ENCODE results near the gene RNF19B. TPM values are rescaled to one million over a fixed set of nuclear protein-coding genes. Genes with fewer than 3 reads are reported as not detected.

RNF19B gene
- polyA plus RNA-seq, 2 of the 4 experiments (the other 2 are of a cell fraction) = 9.9 to 22.6 TPM

DNA sequence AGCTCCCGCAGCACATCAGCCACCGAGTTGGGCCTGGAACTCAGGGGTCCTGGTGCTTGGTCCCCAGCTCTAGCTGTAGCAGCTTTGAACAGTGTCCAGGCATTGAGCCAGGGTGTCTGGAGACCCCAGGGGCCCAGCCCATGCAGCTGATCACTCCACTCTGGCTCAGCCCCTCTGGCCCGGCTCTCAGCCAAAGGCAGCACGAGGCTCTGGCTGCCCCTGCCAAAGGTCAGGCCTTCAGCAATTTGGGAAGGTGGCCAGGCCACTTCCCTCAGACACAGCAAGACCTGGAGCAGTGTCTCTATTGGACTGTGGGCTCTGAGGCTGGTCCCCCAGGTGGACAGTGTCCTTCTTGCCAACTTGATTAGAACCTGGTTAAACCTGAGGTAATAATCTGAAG is 34.4 kb upstream of the RNF19B start:
- ATAC-seq = no peak
- H3K4me3 ChIP-seq = no peak overlapping the region
- no peak for FAIRE-seq
- H3K9me3 ChIP-seq = no peaks in the 10 kb centered on the region
- peaks cover 7% of the 10 kb centered on the region; the same call in 1 of the 3 replicates for H3K4me1 ChIP-seq
- H3K4me2 ChIP-seq = no peak overlapping the region
- POLR2A ChIA-PET = no interaction called here
- WGBS (ENCODE audit: missing lambda C conversion rate) = 69% methylated on average over 2 of the region's 4 CpGs
- CTCF ChIA-PET = interaction anchor here (0.6 to 3.7 kb wide), 5 partner anchors 7 to 312 kb away, joined by 3 to 18 read pairs (median 3); no protein-coding TSS in a partner anchor
- H3K27ac ChIP-seq = no peak overlapping the region
- no peak for TF ChIP-seq CBX8 (IDR thresholded peaks at IDR 0.05)
- TF ChIP-seq, protein P1, sequence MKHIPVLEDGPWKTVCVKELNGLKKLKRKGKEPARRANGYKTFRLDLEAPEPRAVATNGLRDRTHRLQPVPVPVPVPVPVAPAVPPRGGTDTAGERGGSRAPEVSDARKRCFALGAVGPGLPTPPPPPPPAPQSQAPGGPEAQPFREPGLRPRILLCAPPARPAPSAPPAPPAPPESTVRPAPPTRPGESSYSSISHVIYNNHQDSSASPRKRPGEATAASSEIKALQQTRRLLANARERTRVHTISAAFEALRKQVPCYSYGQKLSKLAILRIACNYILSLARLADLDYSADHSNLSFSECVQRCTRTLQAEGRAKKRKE (CRISPR knock-in tag; IDR thresholded peaks at IDR 0.05; ENCODE audit: low read depth) = no peak
- TF ChIP-seq FOXS1 (CRISPR knock-in tag; IDR thresholded peaks at IDR 0.05) = no peak
- TF ChIP-seq CHD4 (IDR thresholded peaks at IDR 0.05; ENCODE audit: borderline replicate concordance) = no peak
- TF ChIP-seq POLR2AphosphoS2 (conservative IDR thresholded peaks at IDR 0.05; ENCODE audit: low read length) = no peak
- no peak for TF ChIP-seq RCOR1 (IDR thresholded peaks at IDR 0.05; ENCODE audit: low read depth, low read length)
- no peak for TF ChIP-seq HOXB5 (CRISPR knock-in tag; IDR thresholded peaks at IDR 0.05)
- TF ChIP-seq, protein P2, sequence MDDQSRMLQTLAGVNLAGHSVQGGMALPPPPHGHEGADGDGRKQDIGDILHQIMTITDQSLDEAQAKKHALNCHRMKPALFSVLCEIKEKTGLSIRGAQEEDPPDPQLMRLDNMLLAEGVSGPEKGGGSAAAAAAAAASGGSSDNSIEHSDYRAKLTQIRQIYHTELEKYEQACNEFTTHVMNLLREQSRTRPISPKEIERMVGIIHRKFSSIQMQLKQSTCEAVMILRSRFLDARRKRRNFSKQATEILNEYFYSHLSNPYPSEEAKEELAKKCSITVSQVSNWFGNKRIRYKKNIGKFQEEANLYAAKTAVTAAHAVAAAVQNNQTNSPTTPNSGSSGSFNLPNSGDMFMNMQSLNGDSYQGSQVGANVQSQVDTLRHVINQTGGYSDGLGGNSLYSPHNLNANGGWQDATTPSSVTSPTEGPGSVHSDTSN (IDR thresholded peaks at IDR 0.05) = no peak
- no peak for TF ChIP-seq HOXA7 (CRISPR knock-in tag; IDR thresholded peaks at IDR 0.05)
- TF ChIP-seq FOSB (CRISPR knock-in tag; IDR thresholded peaks at IDR 0.05) = no peak
- TF ChIP-seq HOXB13 (CRISPR knock-in tag; IDR thresholded peaks at IDR 0.05; ENCODE audit: low read depth) = no peak
- TF ChIP-seq HEYL (CRISPR knock-in tag; IDR thresholded peaks at IDR 0.05) = no peak
- TF ChIP-seq EHMT2 (IDR thresholded peaks at IDR 0.05; ENCODE audit: low read depth) = no peak
- TF ChIP-seq, protein P3, sequence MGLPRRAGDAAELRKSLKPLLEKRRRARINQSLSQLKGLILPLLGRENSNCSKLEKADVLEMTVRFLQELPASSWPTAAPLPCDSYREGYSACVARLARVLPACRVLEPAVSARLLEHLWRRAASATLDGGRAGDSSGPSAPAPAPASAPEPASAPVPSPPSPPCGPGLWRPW (IDR thresholded peaks at IDR 0.05) = no peak
- no peak for DNase-seq (ENCODE audit: low read depth in 1 of 2, low spot score in 1 of 2)

- DNase-seq (ENCODE audit: low read depth in 1 of 2, low spot score in 1 of 2) = no peak
- WGBS (ENCODE audit: missing lambda C conversion rate) = 95% methylated on average over 5 of the region's 5 CpGs
- no peak overlapping the region for H3K27ac ChIP-seq
- H3K4me3 ChIP-seq = no peak overlapping the region
- no peak; a peak in 1 of 6 replicates for ATAC-seq
- FAIRE-seq = no peak
- ChIA-PET CTCF (interaction anchor here (1.0 to 3.7 kb wide), 3 partner anchors 8 to 57 kb away, joined by 4 to 18 read pairs (median 4); no protein-coding TSS in a partner anchor), POLR2A (interaction anchor here (1.2 kb wide), 1 partner anchor 34 kb away, joined by 8 read pairs; the partner anchor contains the start of gene RNF19B)
- H3K4me2 ChIP-seq = no peak overlapping the region
- H3K4me1 ChIP-seq = peaks cover 8% of the 10 kb centered on the region; the same call in 2 of the 3 replicates
- TF ChIP-seq FOSL2 (IDR thresholded peaks at IDR 0.05) (no peak), FOSL2 (CRISPR knock-in tag; IDR thresholded peaks at IDR 0.05) (no peak), SREBF2 (IDR thresholded peaks at IDR 0.05) (no peak), RNF2 (IDR thresholded peaks at IDR 0.05; ENCODE audit: borderline replicate concordance, low read depth) (no peak), HOXB5 (CRISPR knock-in tag; IDR thresholded peaks at IDR 0.05) (no peak), ZSCAN20 (CRISPR knock-in tag; IDR thresholded peaks at IDR 0.05) (no peak), EHF (CRISPR knock-in tag; IDR thresholded peaks at IDR 0.05) (no peak), HMGXB4 (CRISPR knock-in tag; IDR thresholded peaks at IDR 0.05; ENCODE audit: borderline replicate concordance) (no peak), TFCP2L1 (CRISPR knock-in tag; IDR thresholded peaks at IDR 0.05) (no peak), HOXB13 (CRISPR knock-in tag; IDR thresholded peaks at IDR 0.05; ENCODE audit: low read depth) (no peak), FOXS1 (CRISPR knock-in tag; IDR thresholded peaks at IDR 0.05) (no peak), NFE2L2 (conservative IDR thresholded peaks at IDR 0.05; ENCODE audit: low read length) (no peak), TP53 (CRISPR knock-in tag; IDR thresholded peaks at IDR 0.05) (no peak), KDM5A (IDR thresholded peaks at IDR 0.05) (no peak)
- TF ChIP-seq, protein P4, sequence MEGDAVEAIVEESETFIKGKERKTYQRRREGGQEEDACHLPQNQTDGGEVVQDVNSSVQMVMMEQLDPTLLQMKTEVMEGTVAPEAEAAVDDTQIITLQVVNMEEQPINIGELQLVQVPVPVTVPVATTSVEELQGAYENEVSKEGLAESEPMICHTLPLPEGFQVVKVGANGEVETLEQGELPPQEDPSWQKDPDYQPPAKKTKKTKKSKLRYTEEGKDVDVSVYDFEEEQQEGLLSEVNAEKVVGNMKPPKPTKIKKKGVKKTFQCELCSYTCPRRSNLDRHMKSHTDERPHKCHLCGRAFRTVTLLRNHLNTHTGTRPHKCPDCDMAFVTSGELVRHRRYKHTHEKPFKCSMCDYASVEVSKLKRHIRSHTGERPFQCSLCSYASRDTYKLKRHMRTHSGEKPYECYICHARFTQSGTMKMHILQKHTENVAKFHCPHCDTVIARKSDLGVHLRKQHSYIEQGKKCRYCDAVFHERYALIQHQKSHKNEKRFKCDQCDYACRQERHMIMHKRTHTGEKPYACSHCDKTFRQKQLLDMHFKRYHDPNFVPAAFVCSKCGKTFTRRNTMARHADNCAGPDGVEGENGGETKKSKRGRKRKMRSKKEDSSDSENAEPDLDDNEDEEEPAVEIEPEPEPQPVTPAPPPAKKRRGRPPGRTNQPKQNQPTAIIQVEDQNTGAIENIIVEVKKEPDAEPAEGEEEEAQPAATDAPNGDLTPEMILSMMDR (IDR thresholded peaks at IDR 0.05) = no peak
- TF ChIP-seq, protein P5, sequence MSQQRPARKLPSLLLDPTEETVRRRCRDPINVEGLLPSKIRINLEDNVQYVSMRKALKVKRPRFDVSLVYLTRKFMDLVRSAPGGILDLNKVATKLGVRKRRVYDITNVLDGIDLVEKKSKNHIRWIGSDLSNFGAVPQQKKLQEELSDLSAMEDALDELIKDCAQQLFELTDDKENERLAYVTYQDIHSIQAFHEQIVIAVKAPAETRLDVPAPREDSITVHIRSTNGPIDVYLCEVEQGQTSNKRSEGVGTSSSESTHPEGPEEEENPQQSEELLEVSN (IDR thresholded peaks at IDR 0.05; ENCODE audit: borderline replicate concordance, low read depth) = no peak
- TF ChIP-seq, protein P6, sequence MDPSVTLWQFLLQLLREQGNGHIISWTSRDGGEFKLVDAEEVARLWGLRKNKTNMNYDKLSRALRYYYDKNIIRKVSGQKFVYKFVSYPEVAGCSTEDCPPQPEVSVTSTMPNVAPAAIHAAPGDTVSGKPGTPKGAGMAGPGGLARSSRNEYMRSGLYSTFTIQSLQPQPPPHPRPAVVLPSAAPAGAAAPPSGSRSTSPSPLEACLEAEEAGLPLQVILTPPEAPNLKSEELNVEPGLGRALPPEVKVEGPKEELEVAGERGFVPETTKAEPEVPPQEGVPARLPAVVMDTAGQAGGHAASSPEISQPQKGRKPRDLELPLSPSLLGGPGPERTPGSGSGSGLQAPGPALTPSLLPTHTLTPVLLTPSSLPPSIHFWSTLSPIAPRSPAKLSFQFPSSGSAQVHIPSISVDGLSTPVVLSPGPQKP (IDR thresholded peaks at IDR 0.05; ENCODE audit: low read depth, low read length) = no peak
- TF ChIP-seq, protein P1 (CRISPR knock-in tag; IDR thresholded peaks at IDR 0.05; ENCODE audit: low read depth) = no peak
- H3K9me3 ChIP-seq = no peaks in the 10 kb centered on the region
Observed at GRCh38 chr1:32998064-32998463, 33.5 kb upstream of the RNF19B start.
